Measurements from ENCODE around the gene PGRMC2.

Gene PGRMC2

GRCh38 chr4:128287141-128287870, at the start of gene PGRMC2:
PGRMC2 (minus strand) TSS chr4:128287813; CDS start chr4:128287790, 23 bp downstream.
- DNase-seq (ENCODE audit: low spot score in 2 of 2), result peak; percentile 20 to 70

GRCh38 chr4:128335541-128335940, 47.9 kb upstream of the PGRMC2 start:
- H3K36me3 Mint-ChIP-seq, result no peaks in the 10 kb centered on the region
- no peaks in the 10 kb centered on the region for H3K4me1 Mint-ChIP-seq
- H3K9me3 Mint-ChIP-seq, result no peaks in the 10 kb centered on the region
- no peak overlapping the region for H3K4me3 Mint-ChIP-seq
- no peak for DNase-seq (ENCODE audit: low spot score in 2 of 2)
- no peak for ATAC-seq
- H3K27ac Mint-ChIP-seq, result no peak overlapping the region

More at GRCh38 chr4:128287141-128287870, at the start of gene PGRMC2:
- Mint-ChIP-seq H3K9me3 (no peaks in the 10 kb centered on the region), H3K27ac (peak within 1 kb of the TSS; percentile 60), H3K4me1 (peaks cover 38% of the 10 kb centered on the region), H3K4me3 (peak within 1 kb of the TSS; percentile 74), H3K36me3 (peaks cover 43% of the 10 kb centered on the region)
- peak; percentile 1 for ATAC-seq

- H3K4me3 Mint-ChIP-seq, result no peak overlapping the region
- no peak overlapping the region for H3K27ac Mint-ChIP-seq
- no peaks in the 10 kb centered on the region for H3K9me3 Mint-ChIP-seq
- DNase-seq (ENCODE audit: low spot score in 2 of 2) (no peak), ATAC-seq (no peak)
- H3K36me3 Mint-ChIP-seq, result no peaks in the 10 kb centered on the region
- no peaks in the 10 kb centered on the region for H3K4me1 Mint-ChIP-seq
These were observed 46.6 kb upstream of the PGRMC2 start for GRCh38 chr4:128334256-128334655.

GRCh38 chr4:128333309-128334018, 45.9 kb upstream of the PGRMC2 start:
- no peak for ATAC-seq
- Mint-ChIP-seq H3K4me1 (no peaks in the 10 kb centered on the region), H3K36me3 (no peaks in the 10 kb centered on the region), H3K27ac (no peak overlapping the region), H3K9me3 (no peaks in the 10 kb centered on the region), H3K4me3 (no peak overlapping the region)
- no peak for DNase-seq (ENCODE audit: low spot score in 2 of 2)

- Mint-ChIP-seq H3K4me3 (no peak overlapping the region), H3K36me3 (no peaks in the 10 kb centered on the region), H3K27ac (no peak overlapping the region), H3K4me1 (no peaks in the 10 kb centered on the region), H3K9me3 (no peaks in the 10 kb centered on the region)
- ATAC-seq (no peak), DNase-seq (ENCODE audit: low spot score in 2 of 2) (no peak)
These were observed 44.5 kb upstream of the PGRMC2 start for GRCh38 chr4:128332081-128332480.

- no peaks in the 10 kb centered on the region for H3K36me3 Mint-ChIP-seq
- ATAC-seq (no peak), DNase-seq (ENCODE audit: low spot score in 2 of 2) (no peak)
- H3K27ac Mint-ChIP-seq, result no peak overlapping the region
- no peak overlapping the region for H3K4me3 Mint-ChIP-seq
- no peaks in the 10 kb centered on the region for H3K9me3 Mint-ChIP-seq
- H3K4me1 Mint-ChIP-seq, result no peaks in the 10 kb centered on the region
These were observed 42.0 kb upstream of the PGRMC2 start for GRCh38 chr4:128329638-128330037.

GRCh38 chr4:128328106-128328505, 40.5 kb upstream of the PGRMC2 start:
- no peak for ATAC-seq
- no peaks in the 10 kb centered on the region for H3K4me1 Mint-ChIP-seq
- H3K27ac Mint-ChIP-seq, result no peak overlapping the region

GRCh38 chr4:128323401-128323800, 35.8 kb upstream of the PGRMC2 start:
- Mint-ChIP-seq H3K27ac (no peak overlapping the region), H3K9me3 (no peaks in the 10 kb centered on the region), H3K36me3 (no peaks in the 10 kb centered on the region), H3K4me3 (no peak overlapping the region), H3K4me1 (no peaks in the 10 kb centered on the region)
- DNase-seq (ENCODE audit: low spot score in 2 of 2), result no peak
- no peak for ATAC-seq

More at GRCh38 chr4:128328106-128328505, 40.5 kb upstream of the PGRMC2 start:
- Mint-ChIP-seq H3K9me3 (no peaks in the 10 kb centered on the region), H3K4me3 (no peak overlapping the region), H3K36me3 (no peaks in the 10 kb centered on the region)
- DNase-seq (ENCODE audit: low spot score in 2 of 2), result no peak

GRCh38 chr4:128322986-128323385, 35.4 kb upstream of the PGRMC2 start:
- DNase-seq (ENCODE audit: low spot score in 2 of 2), result no peak
- no peak overlapping the region for H3K4me3 Mint-ChIP-seq

GRCh38 chr4:128322311-128322710, 34.7 kb upstream of the PGRMC2 start:
- H3K4me1 Mint-ChIP-seq, result no peaks in the 10 kb centered on the region
- DNase-seq (ENCODE audit: low spot score in 2 of 2) (no peak), ATAC-seq (no peak)
- no peak overlapping the region for H3K4me3 Mint-ChIP-seq
- H3K27ac Mint-ChIP-seq, result no peak overlapping the region
- no peaks in the 10 kb centered on the region for H3K36me3 Mint-ChIP-seq
- H3K9me3 Mint-ChIP-seq, result no peaks in the 10 kb centered on the region

More at GRCh38 chr4:128322986-128323385, 35.4 kb upstream of the PGRMC2 start:
- ATAC-seq, result no peak
- H3K4me1 Mint-ChIP-seq, result no peaks in the 10 kb centered on the region
- H3K27ac Mint-ChIP-seq, result no peak overlapping the region
- no peaks in the 10 kb centered on the region for H3K9me3 Mint-ChIP-seq
- H3K36me3 Mint-ChIP-seq, result no peaks in the 10 kb centered on the region

GRCh38 chr4:128320656-128321055, 33.0 kb upstream of the PGRMC2 start:
- Mint-ChIP-seq H3K9me3 (no peaks in the 10 kb centered on the region), H3K4me3 (no peak overlapping the region), H3K27ac (no peak overlapping the region), H3K36me3 (no peaks in the 10 kb centered on the region), H3K4me1 (no peaks in the 10 kb centered on the region)
- DNase-seq (ENCODE audit: low spot score in 2 of 2) (no peak), ATAC-seq (no peak)

- Mint-ChIP-seq H3K9me3 (no peaks in the 10 kb centered on the region), H3K4me1 (no peaks in the 10 kb centered on the region), H3K36me3 (no peaks in the 10 kb centered on the region), H3K27ac (no peak overlapping the region), H3K4me3 (no peak overlapping the region)
- DNase-seq (ENCODE audit: low spot score in 2 of 2), result no peak
- ATAC-seq, result no peak
These were observed 28.3 kb upstream of the PGRMC2 start for GRCh38 chr4:128315756-128316520.

GRCh38 chr4:128311659-128312403, 24.2 kb upstream of the PGRMC2 start:
- Mint-ChIP-seq H3K4me3 (no peak overlapping the region), H3K4me1 (no peaks in the 10 kb centered on the region), H3K36me3 (no peaks in the 10 kb centered on the region), H3K27ac (no peak overlapping the region), H3K9me3 (no peaks in the 10 kb centered on the region)
- DNase-seq (ENCODE audit: low spot score in 2 of 2) (no peak), ATAC-seq (no peak)

GRCh38 chr4:128310266-128310697, 22.7 kb upstream of the PGRMC2 start:
- DNase-seq (ENCODE audit: low spot score in 2 of 2) (no peak), ATAC-seq (no peak)
- Mint-ChIP-seq H3K36me3 (no peaks in the 10 kb centered on the region), H3K4me3 (no peak overlapping the region), H3K9me3 (no peaks in the 10 kb centered on the region), H3K4me1 (no peaks in the 10 kb centered on the region), H3K27ac (no peak overlapping the region)

GRCh38 chr4:128309585-128309984, 22.0 kb upstream of the PGRMC2 start:
- no peak for DNase-seq (ENCODE audit: low spot score in 2 of 2)
- ATAC-seq, result no peak
- H3K9me3 Mint-ChIP-seq, result no peaks in the 10 kb centered on the region
- no peaks in the 10 kb centered on the region for H3K36me3 Mint-ChIP-seq
- H3K4me3 Mint-ChIP-seq, result no peak overlapping the region
- no peaks in the 10 kb centered on the region for H3K4me1 Mint-ChIP-seq
- H3K27ac Mint-ChIP-seq, result no peak overlapping the region
